HFFc6 (cell line): ENCODE results near the gene DGCR2. TPM values are rescaled to one million over a fixed set of nuclear protein-coding genes. Genes with fewer than 3 reads are reported as not detected.

ENCODE experiments used
- DNase-seq: peaks from one replicate; pipeline ENCODE4 v3.0.0-alpha.2; 2018
- H3K27ac Mint-ChIP-seq: 2 replicates; pipeline ENCODE4 v1.8.0; 2020; ENCODE audit warnings: mild to moderate bottlenecking, mixed read lengths
- H3K27me3 Mint-ChIP-seq: 2 replicates; pipeline ENCODE4 v1.8.0; 2021; ENCODE audit warnings: mild to moderate bottlenecking, moderate library complexity, mixed read lengths; ENCODE audit not compliant: insufficient read depth
- H3K36me3 Mint-ChIP-seq: 2 replicates; pipeline ENCODE4 v1.8.0; 2021; ENCODE audit warnings: low read depth, mixed read lengths
- H3K4me1 Mint-ChIP-seq: 2 replicates; pipeline ENCODE4 v1.8.0; 2020; ENCODE audit warnings: low read depth, mixed read lengths
- H3K4me3 Mint-ChIP-seq: 2 replicates; pipeline ENCODE4 v1.8.0; 2020; ENCODE audit warnings: mild to moderate bottlenecking, moderate library complexity, mixed read lengths
- H3K9me3 Mint-ChIP-seq: 2 replicates; pipeline ENCODE4 v1.8.0; 2020; ENCODE audit warnings: mild to moderate bottlenecking, mixed read lengths
- total RNA-seq, 6 experiments: library from RNA; stranded (reverse); fragmentation: NEBNext Ultra II Directional; extraction: Animal tissue kit (Norgen Biotek cat#: 25700); gene quantifications; 2 replicates in 1 of 6; 3 replicates in 5 of 6; pipeline ENCODE4 v1.2.3, GENCODE V29; 2021
- TF ChIP-seq, protein P1 (sequence below): fragments of 200-600 bp; sonication (generic); IDR thresholded peaks from 2 replicates; pipeline ENCODE4 v1.5.0; 2021; ENCODE audit warnings: antibody characterized with exemption, mild to moderate bottlenecking

The DGCR2 gene
- total RNA-seq, 6 experiments from 2014 or later = 46.1 to 57.9 (median 53.7) TPM

GRCh38 chr22:19151329-19152191 is 29.3 kb upstream of the DGCR2 start:
- no peaks in the 10 kb centered on the region for H3K4me1 Mint-ChIP-seq

GRCh38 chr22:19150482-19151328 is 28.5 kb upstream of the DGCR2 start:
- TF ChIP-seq, protein P1, sequence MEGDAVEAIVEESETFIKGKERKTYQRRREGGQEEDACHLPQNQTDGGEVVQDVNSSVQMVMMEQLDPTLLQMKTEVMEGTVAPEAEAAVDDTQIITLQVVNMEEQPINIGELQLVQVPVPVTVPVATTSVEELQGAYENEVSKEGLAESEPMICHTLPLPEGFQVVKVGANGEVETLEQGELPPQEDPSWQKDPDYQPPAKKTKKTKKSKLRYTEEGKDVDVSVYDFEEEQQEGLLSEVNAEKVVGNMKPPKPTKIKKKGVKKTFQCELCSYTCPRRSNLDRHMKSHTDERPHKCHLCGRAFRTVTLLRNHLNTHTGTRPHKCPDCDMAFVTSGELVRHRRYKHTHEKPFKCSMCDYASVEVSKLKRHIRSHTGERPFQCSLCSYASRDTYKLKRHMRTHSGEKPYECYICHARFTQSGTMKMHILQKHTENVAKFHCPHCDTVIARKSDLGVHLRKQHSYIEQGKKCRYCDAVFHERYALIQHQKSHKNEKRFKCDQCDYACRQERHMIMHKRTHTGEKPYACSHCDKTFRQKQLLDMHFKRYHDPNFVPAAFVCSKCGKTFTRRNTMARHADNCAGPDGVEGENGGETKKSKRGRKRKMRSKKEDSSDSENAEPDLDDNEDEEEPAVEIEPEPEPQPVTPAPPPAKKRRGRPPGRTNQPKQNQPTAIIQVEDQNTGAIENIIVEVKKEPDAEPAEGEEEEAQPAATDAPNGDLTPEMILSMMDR = no peak
- Mint-ChIP-seq H3K4me1 (no peaks in the 10 kb centered on the region), H3K9me3 (peaks cover 5% of the 10 kb centered on the region; the same call in 1 of the 2 replicates), H3K4me3 (no peak overlapping the region), H3K27me3 (peaks cover 48% of the 10 kb centered on the region), H3K36me3 (peaks cover 6% of the 10 kb centered on the region; the same call in 1 of the 2 replicates), H3K27ac (no peak overlapping the region)
- no peak for DNase-seq

More at GRCh38 chr22:19151329-19152191, 29.3 kb upstream of the DGCR2 start:
- Mint-ChIP-seq H3K27me3 (peaks cover 50% of the 10 kb centered on the region), H3K36me3 (peaks cover 6% of the 10 kb centered on the region; the same call in 1 of the 2 replicates), H3K9me3 (peaks cover 5% of the 10 kb centered on the region; the same call in 1 of the 2 replicates), H3K27ac (no peak overlapping the region), H3K4me3 (no peak overlapping the region)
- no peak for DNase-seq
- TF ChIP-seq, protein P1 = no peak

DNA sequence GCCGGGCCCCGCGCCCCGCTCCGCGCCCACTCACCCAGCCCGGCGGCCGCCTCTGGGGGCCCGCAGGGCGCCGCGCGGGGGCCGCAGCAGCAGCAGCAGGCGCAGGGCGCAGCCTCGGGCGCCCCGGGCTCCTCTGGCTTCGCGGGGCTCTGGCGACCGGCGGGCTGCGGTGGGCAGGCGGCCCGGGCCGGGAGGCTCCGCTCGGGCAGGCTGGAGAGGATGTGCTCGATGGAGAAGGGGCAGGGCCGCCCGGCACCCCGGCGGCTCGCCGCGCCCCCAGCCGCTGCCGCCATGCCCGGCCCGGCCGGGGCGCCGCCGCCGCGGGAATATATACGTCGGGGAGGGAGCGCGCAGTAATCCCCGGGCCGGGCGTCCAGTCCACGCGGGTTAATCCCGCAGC is 27.8 kb upstream of the DGCR2 start, which contains the start of gene GSC2:
Gene GSC2 (minus strand): TSS at position 302 of the 400 bp plus-strand sequence. CDS start 9 bp downstream, at position 293.
- Mint-ChIP-seq H3K4me1 (no peaks in the 10 kb centered on the region; the same call in 1 of the 2 replicates), H3K27ac (no peak within 1 kb of the TSS), H3K9me3 (peaks cover 5% of the 10 kb centered on the region; the same call in 1 of the 2 replicates), H3K27me3 (peaks cover 48% of the 10 kb centered on the region), H3K4me3 (no peak within 1 kb of the TSS), H3K36me3 (peaks cover 6% of the 10 kb centered on the region; the same call in 1 of the 2 replicates)
- TF ChIP-seq, protein P1 = no peak
- no peak for DNase-seq

GRCh38 chr22:19149047-19149883 is 27.1 kb upstream of the DGCR2 start:
- H3K27ac Mint-ChIP-seq = no peak overlapping the region
- no peak overlapping the region for H3K4me3 Mint-ChIP-seq
- peaks cover 7% of the 10 kb centered on the region for H3K4me1 Mint-ChIP-seq
- DNase-seq = no peak
- peaks cover 48% of the 10 kb centered on the region for H3K27me3 Mint-ChIP-seq
- TF ChIP-seq, protein P1 = no peak
- peaks cover 5% of the 10 kb centered on the region; the same call in 1 of the 2 replicates for H3K9me3 Mint-ChIP-seq
- H3K36me3 Mint-ChIP-seq = peaks cover 8% of the 10 kb centered on the region
